IMR-90 (cell line): ENCODE measurements around the gene ADGRV1. TPM values are rescaled to one million over a fixed set of nuclear protein-coding genes. Genes with fewer than 3 reads are reported as not detected.
A peak's percentile ranks its signal among the peaks of the same experiment; 100 is the strongest.

ENCODE experiments used
- ATAC-seq: fragments of 200-7000 bp; cut with Tn5 transposase; 2 replicates; pipeline ENCODE4 v1.9.1; 2020; ENCODE audit warnings: low read depth, mild to moderate bottlenecking, moderate library complexity
- BruUV-seq: library from RNA; stranded (reverse); fragments of 400-500 nt; replicated peaks from 2 replicates; lab custom pipeline; 2021; lab: Mats Ljungman, UMichigan
- CTCF ChIA-PET: fragments of 300-600 bp; formaldehyde crosslinking; extraction: SDS; loops from one replicate; lab custom pipeline; 2021; ENCODE audit warnings: antibody characterized with exemption; lab: Yijun Ruan, JAX
- POLR2A ChIA-PET: fragments of 300-600 bp; sonication (Branson Sonifier 250); formaldehyde crosslinking; loops from one replicate; lab custom pipeline; 2022; ENCODE audit warnings: antibody characterized with exemption; ENCODE audit not compliant: unreplicated experiment; lab: Charles Lee
- DNase-seq: peaks from one replicate; pipeline ENCODE4 v3.0.0; 2013
- H2AFZ ChIP-seq: replicated peaks from 2 replicates; pipeline ENCODE3; 2013; ENCODE audit warnings: low read length, mild to moderate bottlenecking; ENCODE audit not compliant: poor library complexity
- H2AK5ac ChIP-seq: 2 replicates; pipeline ENCODE4 v1.6.1; 2013; ENCODE audit warnings: low read depth, low read length, inconsistent platforms
- H2AK9ac ChIP-seq: replicated peaks from 2 replicates; pipeline ENCODE3; 2013; ENCODE audit warnings: mild to moderate bottlenecking, low read depth, low read length, moderate library complexity; ENCODE audit not compliant: poor library complexity
- H2BK120ac ChIP-seq: 2 replicates; pipeline ENCODE4 v1.6.1; 2013; ENCODE audit warnings: low read depth, low read length, inconsistent platforms
- H2BK15ac ChIP-seq: 3 replicates; pipeline ENCODE4 v1.6.1; 2013; ENCODE audit warnings: low read depth, low read length, inconsistent platforms
- H2BK20ac ChIP-seq: 2 replicates; pipeline ENCODE4 v1.6.1; 2013; ENCODE audit warnings: low read depth, mild to moderate bottlenecking, inconsistent platforms, low read length, moderate library complexity
- H2BK5ac ChIP-seq: 2 replicates; pipeline ENCODE4 v1.6.1; 2013; ENCODE audit warnings: mild to moderate bottlenecking, low read depth, low read length, inconsistent platforms; ENCODE audit not compliant: poor library complexity, severe bottlenecking
- H3K14ac ChIP-seq: replicated peaks from 2 replicates; pipeline ENCODE4 v1.6.1; 2013; ENCODE audit warnings: low read depth, low read length, inconsistent platforms
- H3K18ac ChIP-seq: 2 replicates; pipeline ENCODE4 v1.6.1; 2013; ENCODE audit warnings: low read depth, low read length, control low read depth
- H3K23ac ChIP-seq: 2 replicates; pipeline ENCODE4 v1.6.1; 2013; ENCODE audit warnings: low read depth, low read length, inconsistent platforms
- H3K27ac ChIP-seq: 2 replicates; pipeline ENCODE4 v1.5.1; 2013; ENCODE audit warnings: mild to moderate bottlenecking, control low read depth, low read length; ENCODE audit not compliant: insufficient read depth
- H3K27me3 ChIP-seq: 2 replicates; pipeline ENCODE4 v1.6.1; 2013; ENCODE audit warnings: low read length; ENCODE audit not compliant: control insufficient read depth, insufficient read depth
- H3K36me3 ChIP-seq: 2 replicates; pipeline ENCODE4 v1.6.1; 2013; ENCODE audit warnings: low read length, mixed read lengths; ENCODE audit not compliant: control insufficient read depth, insufficient read depth
- H3K4ac ChIP-seq: 2 replicates; pipeline ENCODE4 v1.6.1; 2013; ENCODE audit warnings: low read depth, low read length, inconsistent platforms
- H3K4me1 ChIP-seq: 2 replicates; pipeline ENCODE4 v1.6.1; 2013; ENCODE audit warnings: low read length, mixed read lengths; ENCODE audit not compliant: control insufficient read depth, insufficient read depth
- H3K4me2 ChIP-seq: 2 replicates; pipeline ENCODE4 v1.6.1; 2013; ENCODE audit warnings: low read depth, mild to moderate bottlenecking, control low read depth, low read length, moderate library complexity
- H3K4me3 ChIP-seq: 2 replicates; pipeline ENCODE4 v1.5.1; 2013; ENCODE audit warnings: low read depth, mild to moderate bottlenecking, control low read depth, low read length, moderate library complexity; ENCODE audit not compliant: insufficient read depth
- H3K56ac ChIP-seq: 2 replicates; pipeline ENCODE4 v1.6.1; 2013; ENCODE audit warnings: low read length, inconsistent platforms; ENCODE audit not compliant: insufficient read depth; ENCODE audit errors: extremely low read depth
- H3K79me1 ChIP-seq, 2 experiments: 2 replicates each; pipeline ENCODE4 v1.6.1; 2013; ENCODE audit warnings: low read length in 2 of 2, inconsistent platforms in 1 of 2, low read depth in 1 of 2
- H3K9ac ChIP-seq: 2 replicates; pipeline ENCODE4 v1.6.1; 2013; ENCODE audit warnings: low read depth, low read length, control low read depth
- H3K9me1 ChIP-seq: 2 replicates; pipeline ENCODE4 v1.6.1; 2013; ENCODE audit warnings: low read length, inconsistent platforms; ENCODE audit not compliant: insufficient read depth
- H3K9me3 ChIP-seq: 2 replicates; pipeline ENCODE4 v1.6.1; 2013; ENCODE audit warnings: low read length; ENCODE audit not compliant: control insufficient read depth, insufficient read depth
- H4K20me1 ChIP-seq: 2 replicates; pipeline ENCODE4 v1.6.1; 2013; ENCODE audit warnings: low read length, inconsistent platforms; ENCODE audit not compliant: insufficient read depth
- H4K5ac ChIP-seq: 2 replicates; pipeline ENCODE4 v1.6.1; 2013; ENCODE audit warnings: mild to moderate bottlenecking, low read depth, low read length, control low read depth
- H4K8ac ChIP-seq, 2 experiments: 2 replicates each; pipeline ENCODE4 v1.6.1; 2013; ENCODE audit warnings: low read depth in 2 of 2, low read length in 2 of 2, control low read depth in 1 of 2, inconsistent platforms in 1 of 2
- H4K91ac ChIP-seq: 2 replicates; pipeline ENCODE4 v1.6.1; 2013; ENCODE audit warnings: low read depth, low read length, inconsistent platforms; ENCODE audit not compliant: insufficient read depth
- CEBPB ChIP-seq: IDR thresholded peaks from 2 replicates; pipeline ENCODE4 v1.6.1; 2012; ENCODE audit warnings: low read depth, low read length, improper control_type of control experiment
- MAZ ChIP-seq: IDR thresholded peaks from 2 replicates; pipeline ENCODE4 v1.6.1; 2012; ENCODE audit warnings: low read depth, mild to moderate bottlenecking, low read length, improper control_type of control experiment, moderate library complexity, borderline replicate concordance
- RAD21 ChIP-seq: IDR thresholded peaks from 2 replicates; pipeline ENCODE4 v1.6.1; 2012; ENCODE audit warnings: low read length, improper control_type of control experiment
- WGBS, 2 experiments: methylation state at CpG; one replicate each; pipeline versions ENCODE4 v1.1.5 to v1.1.7; 2013; ENCODE audit warnings: missing lambda C conversion rate in 2 of 2; ENCODE audit not compliant: insufficient read length in 1 of 2; ENCODE audit errors: extremely low coverage in 2 of 2; 5-methylcytosine and 5-hydroxymethylcytosine counted together
- dilution Hi-C: fragments of 300-500 bp; cut with HindIII; formaldehyde crosslinking; loops from one replicate; pipeline ENCODE4 v1.14.3; 2018; ENCODE audit warnings: low sequenced_read_pairs; ENCODE audit not compliant: unreplicated experiment
- in situ Hi-C: fragments of 300-500 bp; cut with MboI; formaldehyde crosslinking; loops from 3 replicates; pipeline ENCODE4 v1.14.3; 2019; ENCODE audit warnings: low sequenced_read_pairs, inconsistent platforms, mixed read lengths
- intact Hi-C: fragments of 100-400 bp; cut with micrococcal nuclease; formaldehyde crosslinking; loops from 2 replicates; pipeline ENCODE4 v1.10.0; 2022
- polyA plus RNA-seq, 3 experiments: library from polyadenylated mRNA; depleted of rRNA; stranded (reverse); fragments of >200 nt; gene quantifications; 2 replicates each; pipeline ENCODE4 v1.2.3, GENCODE V29; 2012; ENCODE audit warnings: low replicate concordance in 1 of 3
- total RNA-seq: library from RNA; depleted of rRNA; stranded (reverse); fragments of >200 nt; gene quantifications from 2 replicates; pipeline ENCODE4 v1.2.3, GENCODE V29; 2012

The ADGRV1 gene
- total and polyA plus RNA-seq, 2 of the 4 experiments (the other 2 are of a cell fraction), result under 0.01 TPM; not detected in 1

- Histone ChIP-seq H2AK5ac (no peak overlapping the region; the same call in 1 of the 2 replicates), H3K4ac (no peak overlapping the region), H4K91ac (no peak overlapping the region), H3K18ac (peak overlapping the region; percentile 43; the same call in 1 of the 2 replicates), H3K27ac (no peak overlapping the region), H4K20me1 (no peaks in the 10 kb centered on the region), H2BK20ac (no peak overlapping the region), H3K23ac (no peak overlapping the region), H3K56ac (no peak overlapping the region), H3K9me3 (no peaks in the 10 kb centered on the region), H3K27me3 (no peaks in the 10 kb centered on the region), H4K5ac (peak overlapping the region; percentile 48; the same call in 1 of the 2 replicates), H3K9ac (no peak overlapping the region), H3K4me1 (peaks cover 2% of the 10 kb centered on the region; the same call in 1 of the 2 replicates), H2BK120ac (no peak overlapping the region), H3K4me2 (no peak overlapping the region), H3K4me3 (no peak overlapping the region), H2BK15ac (peak overlapping the region; percentile 59; the same call in 1 of the 3 replicates), H3K14ac (no peak overlapping the region), H4K8ac (peak overlapping the region in 1 of 2 experiments; percentile 47; a peak in 1 of 4 replicates), H3K36me3 (no peaks in the 10 kb centered on the region), H2BK5ac (no peak overlapping the region), H2AK9ac (no peak overlapping the region), H3K79me1 (no peaks in the 10 kb centered on the region), H2AFZ (no peak overlapping the region), H3K9me1 (no peaks in the 10 kb centered on the region)
- POLR2A ChIA-PET, result no interaction called here
- CTCF ChIA-PET, result interaction anchor here (1.4 kb wide), 1 partner anchor 10 kb away, joined by 3 read pairs; no protein-coding TSS in a partner anchor
- WGBS, 2 experiments, result 40% methylated on average over 1 of the region's 5 CpGs; no CpG with 5 or more reads in 1 of the 2 experiments
- intact Hi-C loops, result loop anchor here (10.0 kb wide), 1 partner anchor 351 kb away; no protein-coding TSS in a partner anchor
- BruUV-seq, result no TSS peak
- no peak for TF ChIP-seq RAD21
- TF ChIP-seq CEBPB, result no peak
- TF ChIP-seq MAZ, result no peak
- dilution Hi-C loops, result no loop called here
- in situ Hi-C loops, result loop anchor here (5.0 to 10.0 kb wide), 2 partner anchors 171 to 463 kb away; no protein-coding TSS in a partner anchor
- no peak for DNase-seq
- no peak for ATAC-seq
Measured at GRCh38 chr5:90934091-90934719, 375.6 kb downstream of the ADGRV1 start.
